GM12872 (cell line): ENCODE measurements around the gene NMT2.

Experiments used
- TF ChIP-seq, protein P1 (sequence below): IDR thresholded peaks from 3 replicates; pipeline ENCODE4 v1.5.1; 2011; ENCODE audit warnings: low read depth, mild to moderate bottlenecking, low read length, moderate library complexity; ENCODE audit not compliant: insufficient read depth

NMT2 gene

GRCh38 chr10:15059914-15060313 is 108.6 kb downstream of the NMT2 start:
- TF ChIP-seq, protein P1, sequence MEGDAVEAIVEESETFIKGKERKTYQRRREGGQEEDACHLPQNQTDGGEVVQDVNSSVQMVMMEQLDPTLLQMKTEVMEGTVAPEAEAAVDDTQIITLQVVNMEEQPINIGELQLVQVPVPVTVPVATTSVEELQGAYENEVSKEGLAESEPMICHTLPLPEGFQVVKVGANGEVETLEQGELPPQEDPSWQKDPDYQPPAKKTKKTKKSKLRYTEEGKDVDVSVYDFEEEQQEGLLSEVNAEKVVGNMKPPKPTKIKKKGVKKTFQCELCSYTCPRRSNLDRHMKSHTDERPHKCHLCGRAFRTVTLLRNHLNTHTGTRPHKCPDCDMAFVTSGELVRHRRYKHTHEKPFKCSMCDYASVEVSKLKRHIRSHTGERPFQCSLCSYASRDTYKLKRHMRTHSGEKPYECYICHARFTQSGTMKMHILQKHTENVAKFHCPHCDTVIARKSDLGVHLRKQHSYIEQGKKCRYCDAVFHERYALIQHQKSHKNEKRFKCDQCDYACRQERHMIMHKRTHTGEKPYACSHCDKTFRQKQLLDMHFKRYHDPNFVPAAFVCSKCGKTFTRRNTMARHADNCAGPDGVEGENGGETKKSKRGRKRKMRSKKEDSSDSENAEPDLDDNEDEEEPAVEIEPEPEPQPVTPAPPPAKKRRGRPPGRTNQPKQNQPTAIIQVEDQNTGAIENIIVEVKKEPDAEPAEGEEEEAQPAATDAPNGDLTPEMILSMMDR, result no peak

- TF ChIP-seq, protein P1, result no peak
These were observed 109.8 kb downstream of the NMT2 start for GRCh38 chr10:15058689-15059088.
